Measurements from ENCODE around the gene RAD51AP1.

RAD51AP1 gene

DNA sequence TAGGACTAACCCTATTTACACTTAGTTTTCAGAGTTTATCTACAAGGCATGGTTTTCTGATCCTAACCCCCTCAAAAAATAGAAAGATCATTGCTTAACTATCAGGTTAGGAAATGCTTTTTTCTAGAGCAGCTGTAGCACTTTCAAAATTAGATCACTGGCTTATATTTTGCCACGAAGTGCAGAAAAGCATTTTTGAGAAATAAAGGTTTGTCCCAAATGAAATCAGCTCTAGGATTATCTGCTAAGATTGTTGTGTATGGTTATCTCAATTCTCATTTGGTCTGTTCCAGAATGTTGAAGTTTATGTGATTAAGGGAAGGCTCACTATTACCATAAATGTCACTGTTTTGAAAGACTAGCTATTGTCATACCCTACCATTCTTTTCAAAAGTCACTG is 13.5 kb downstream of the RAD51AP1 start:
- no peak for DNase-seq

DNA sequence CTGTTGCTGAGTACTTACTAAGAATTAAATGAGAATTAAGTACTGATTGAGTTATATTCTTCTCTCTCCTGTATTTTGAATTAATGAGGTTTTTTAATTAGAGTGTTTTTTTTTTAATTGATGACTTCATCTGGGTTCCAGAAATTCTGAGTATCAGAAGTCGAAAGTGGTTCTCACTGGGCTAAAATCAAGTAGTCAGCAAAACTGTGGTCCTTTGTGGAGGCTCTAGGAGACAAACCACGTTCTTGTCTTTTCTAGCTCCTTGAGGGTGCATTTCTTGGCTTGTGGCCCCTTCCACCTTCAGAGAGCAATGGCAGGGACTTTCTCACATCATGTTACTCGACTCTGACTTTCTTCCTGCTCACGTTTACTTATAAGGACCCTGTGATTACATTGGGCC is 15.3 kb downstream of the RAD51AP1 start:
- no peak for DNase-seq

DNA sequence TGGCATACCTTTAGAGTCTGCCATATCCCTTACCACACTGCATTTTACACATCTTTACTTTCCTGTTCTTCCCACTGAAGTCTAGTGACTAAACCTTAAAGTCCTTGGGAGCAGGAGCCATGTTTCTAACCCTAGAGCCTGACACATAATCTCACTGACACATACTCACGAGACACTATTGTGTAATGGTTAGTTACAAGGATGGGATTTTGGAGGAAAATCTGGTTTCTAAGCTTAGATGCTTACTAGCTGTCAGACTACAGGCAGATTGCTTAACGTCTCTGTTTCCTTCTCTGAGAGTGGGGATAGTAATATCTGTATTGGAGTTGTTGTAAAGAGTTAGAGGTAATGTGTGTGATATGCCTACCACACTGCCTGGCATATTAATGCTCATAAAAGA is 17.1 kb downstream of the RAD51AP1 start:
- no peak for DNase-seq

DNA sequence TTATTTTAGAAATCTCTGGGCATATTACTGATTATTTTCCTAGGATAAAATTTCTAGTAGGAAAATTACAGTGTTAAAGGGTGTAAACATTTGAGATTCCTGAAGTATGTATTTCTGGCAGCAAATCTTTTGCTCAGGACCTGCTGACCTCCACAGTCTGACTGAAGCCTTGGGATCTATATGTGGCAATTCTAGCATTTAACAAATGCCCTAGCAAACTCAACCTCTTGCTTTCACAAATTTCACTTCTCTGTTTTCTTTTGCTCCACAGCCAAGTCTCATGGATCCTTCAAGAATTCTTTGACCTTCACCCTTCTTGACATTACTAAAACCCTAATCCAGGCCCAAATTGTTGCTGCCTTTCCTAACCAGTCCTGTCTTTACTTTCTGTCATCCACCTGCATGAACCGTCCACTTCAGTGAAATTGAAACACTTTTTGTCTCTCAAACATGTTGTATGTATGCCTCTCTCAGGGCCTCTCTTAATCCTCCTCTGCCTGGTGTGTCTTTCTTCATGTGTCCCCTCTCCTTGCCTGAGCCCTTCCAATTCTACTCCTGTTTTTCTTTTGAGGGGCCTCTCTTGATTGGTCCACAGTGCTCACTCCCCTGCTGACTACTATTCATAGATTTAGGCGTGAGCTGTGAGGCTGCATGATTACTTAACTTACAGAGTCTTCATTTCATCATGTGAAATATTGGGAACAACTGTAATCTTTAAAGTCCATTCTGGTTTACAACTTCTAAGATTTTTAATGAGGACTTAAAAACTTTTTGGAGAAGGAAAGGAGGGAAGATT is 18.2 kb downstream of the RAD51AP1 start:
- no peak for DNase-seq

DNA sequence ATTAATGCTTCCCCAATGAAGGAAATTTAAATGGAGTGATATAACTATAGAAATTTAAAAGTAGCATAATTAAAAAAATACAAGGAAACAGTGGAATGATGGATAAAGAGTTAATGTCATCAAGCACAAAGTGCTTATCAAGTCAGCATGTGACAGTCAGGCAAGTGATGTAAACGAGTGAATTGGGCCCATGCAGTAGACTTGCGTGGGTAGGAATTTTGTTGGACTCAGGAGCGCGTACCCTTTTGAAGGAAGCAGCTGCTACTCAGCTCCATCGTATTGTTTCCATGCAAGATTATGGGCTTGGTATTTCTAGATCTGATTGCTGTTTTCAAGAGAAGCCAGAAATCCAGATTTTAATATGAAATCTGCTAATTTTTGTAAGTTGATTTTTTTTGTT is 18.9 kb downstream of the RAD51AP1 start:
- no peak for DNase-seq

DNA sequence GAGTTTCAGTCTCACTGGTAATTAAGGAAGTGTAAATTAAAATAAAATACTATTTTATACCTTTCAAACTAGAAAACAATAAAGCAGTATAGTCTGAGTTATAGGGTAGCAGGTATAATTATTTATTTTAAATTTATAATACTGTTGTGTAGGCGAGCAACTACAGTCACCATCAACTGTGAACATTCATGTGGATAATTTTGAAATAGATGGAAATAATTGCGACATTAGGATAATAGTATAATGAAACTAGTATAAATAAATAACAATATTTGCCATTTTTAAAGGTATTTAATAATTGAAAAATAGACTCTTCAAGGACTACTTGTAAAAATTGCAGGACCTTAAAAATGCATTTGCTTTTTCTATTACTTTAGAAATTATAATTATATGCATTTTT is 19.5 kb downstream of the RAD51AP1 start:
- no peak for DNase-seq

DNA sequence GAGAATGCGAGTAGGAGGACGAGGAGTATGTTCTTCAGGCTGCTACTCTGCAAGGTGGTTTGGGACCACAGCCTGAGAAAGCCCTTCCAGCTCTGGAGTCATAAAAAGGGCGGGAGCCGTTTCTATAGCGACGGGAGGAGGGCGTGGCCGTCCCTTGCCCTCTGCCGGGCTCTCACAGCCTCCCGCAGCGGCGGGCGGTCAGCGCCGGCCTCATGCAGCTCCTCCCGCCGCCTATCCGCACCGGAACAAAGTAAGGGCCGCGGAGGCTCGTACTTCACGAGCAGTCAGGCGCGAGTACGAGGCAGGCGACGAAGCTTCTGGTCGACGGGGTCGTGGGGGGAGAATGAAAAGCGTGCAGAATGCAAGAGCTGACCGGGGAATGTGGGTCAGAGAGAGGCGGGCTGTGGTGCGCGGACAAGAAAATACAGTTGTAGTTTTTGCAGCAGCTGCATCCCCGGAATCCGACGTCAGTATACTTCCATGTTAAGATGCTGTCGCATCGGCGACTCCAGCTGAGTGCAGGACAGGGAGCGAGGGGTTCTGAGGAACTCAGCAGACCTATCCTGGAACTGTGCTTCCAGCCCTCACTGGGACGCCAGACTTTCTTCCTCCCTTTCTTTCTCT is 23.5 kb downstream of the RAD51AP1 start, which contains the start of gene DYRK4:
DYRK4 (plus strand) TSS at position 175 of the 624 bp plus-strand sequence; CDS start at position 213, 38 bp downstream.
- DNase-seq, result no peak

DNA sequence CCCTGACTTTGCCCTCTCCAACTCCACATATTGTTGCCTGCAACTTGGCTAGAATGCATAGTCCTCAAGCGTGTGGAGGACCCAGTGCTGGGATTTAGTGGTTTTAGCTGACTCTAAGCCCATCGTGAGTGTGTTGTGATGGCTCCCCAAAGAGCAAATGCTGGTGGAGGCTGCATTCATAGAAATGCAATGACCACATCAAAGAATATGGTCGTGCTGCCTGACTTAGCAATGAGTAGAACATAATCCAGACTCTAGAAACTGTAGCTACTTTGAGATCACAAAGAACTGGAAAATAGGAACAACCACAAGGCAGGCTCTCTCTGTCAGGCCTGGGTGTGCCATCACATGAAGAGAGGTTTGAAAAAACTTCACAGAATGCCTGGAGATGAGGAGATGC is 24.6 kb downstream of the RAD51AP1 start:
- no peak for DNase-seq

DNA sequence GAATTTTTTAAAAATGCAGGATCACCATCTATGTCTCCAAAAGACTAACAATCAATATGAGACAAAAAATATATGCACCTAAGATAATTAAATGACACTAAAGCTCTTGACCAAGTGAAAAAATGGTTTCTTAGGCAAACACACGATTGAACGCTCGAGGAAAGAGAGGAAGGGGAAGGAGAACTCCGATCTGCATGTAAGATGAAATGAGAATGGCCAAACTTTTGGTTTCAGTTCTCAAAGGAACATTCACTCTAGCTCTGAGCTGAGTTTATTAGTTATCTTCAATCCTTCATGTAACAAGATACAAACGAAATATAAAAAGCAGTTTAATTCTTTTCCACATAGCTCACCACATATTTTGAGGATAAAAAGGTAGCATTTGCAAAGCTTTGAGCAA is 26.1 kb downstream of the RAD51AP1 start:
- DNase-seq, result no peak

DNA sequence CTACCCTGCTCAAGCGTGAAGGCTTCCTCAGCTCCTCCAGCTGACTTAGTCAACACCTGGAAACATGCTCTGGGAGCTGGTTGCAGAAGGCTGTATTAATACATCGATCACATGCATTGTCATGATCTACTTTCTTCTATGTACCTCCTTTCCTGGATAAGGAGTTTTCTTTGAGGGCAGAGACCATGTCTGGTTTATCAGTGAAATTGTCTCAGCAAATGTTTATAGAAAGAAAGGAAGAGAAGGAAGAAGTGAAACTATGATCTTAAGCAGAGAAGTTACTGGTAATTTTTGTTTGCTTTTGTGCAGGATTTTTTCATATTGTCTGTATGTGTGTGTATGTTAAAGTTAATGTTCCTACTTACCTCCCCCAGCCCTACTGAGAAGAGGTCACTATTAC is 27.8 kb downstream of the RAD51AP1 start:
- DNase-seq, result no peak

DNA sequence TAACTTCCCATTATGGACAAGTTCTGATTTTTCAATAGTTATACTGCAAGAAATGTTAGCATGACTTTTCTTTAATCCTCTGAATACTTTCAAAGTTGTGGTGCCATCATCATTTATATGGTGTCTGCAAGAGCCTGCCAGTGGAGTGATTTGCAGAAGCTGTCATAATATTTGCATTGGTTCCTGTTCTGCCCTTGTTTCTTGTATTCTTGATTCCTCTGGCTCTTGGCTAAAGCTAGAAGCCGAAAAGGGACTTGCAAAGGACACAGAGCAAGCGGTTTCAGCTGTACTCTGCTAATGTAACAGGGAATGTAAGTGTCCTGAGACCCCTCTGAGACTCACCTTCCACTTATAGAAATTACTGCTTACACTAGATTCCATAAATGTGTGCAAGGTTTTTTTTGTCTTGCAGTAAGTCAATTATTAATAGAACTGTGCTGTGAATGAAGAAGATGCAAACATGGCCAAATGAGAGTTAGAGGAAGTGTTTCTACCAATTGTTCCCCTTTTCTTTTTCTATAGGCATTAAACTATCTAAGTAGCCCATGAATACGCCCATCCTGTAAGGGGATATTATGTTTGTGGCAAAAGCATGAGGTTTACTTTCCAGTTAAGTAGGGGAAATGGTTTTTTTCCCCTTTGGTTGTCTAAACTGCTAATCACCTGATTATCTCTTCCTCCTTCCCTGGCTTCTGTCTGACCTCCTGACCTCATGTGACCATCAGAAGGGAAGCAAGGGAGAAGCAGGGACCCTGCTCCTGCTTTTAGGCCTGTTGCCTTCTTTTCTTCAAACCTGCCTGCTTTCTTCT is 28.6 kb downstream of the RAD51AP1 start:
- no peak for DNase-seq

DNA sequence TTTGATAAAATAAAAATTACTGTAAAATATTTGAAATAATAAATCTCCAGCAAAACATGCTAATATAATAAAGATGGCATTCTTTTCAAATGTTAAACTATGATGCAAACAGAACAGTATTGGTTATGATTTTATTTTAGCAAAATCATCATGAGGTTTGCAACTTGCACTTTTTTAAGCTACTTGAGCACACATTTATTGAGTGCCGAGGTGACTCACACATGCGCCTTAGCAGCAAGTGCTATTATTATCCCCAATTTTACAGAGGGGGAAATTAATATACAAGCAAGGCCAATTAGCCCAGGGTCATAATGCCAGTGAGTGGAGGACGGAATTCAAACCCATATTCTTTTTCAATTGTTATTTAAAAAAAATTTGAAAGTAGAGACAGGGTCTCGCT is 30.6 kb downstream of the RAD51AP1 start:
- no peak for DNase-seq

DNA sequence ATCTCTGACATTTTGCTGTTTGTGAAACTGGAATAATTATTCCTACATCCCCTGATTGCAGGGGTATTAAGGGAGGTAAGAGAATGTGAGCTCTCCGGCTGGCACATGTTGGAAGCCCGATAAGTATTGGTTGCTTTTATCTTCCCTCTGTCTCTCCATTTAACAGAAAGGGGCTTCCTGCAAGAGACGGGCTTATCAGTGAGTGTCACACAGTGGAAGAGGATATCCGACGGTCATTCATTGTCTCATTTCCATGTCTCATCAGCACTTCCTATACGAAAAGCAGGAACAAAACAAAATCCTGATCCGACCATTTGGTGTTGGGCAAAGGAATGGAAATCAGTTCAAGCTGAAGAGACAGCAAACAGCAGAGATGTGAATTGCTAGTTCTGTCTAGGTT is 34.0 kb downstream of the RAD51AP1 start:
- no peak for DNase-seq

DNA sequence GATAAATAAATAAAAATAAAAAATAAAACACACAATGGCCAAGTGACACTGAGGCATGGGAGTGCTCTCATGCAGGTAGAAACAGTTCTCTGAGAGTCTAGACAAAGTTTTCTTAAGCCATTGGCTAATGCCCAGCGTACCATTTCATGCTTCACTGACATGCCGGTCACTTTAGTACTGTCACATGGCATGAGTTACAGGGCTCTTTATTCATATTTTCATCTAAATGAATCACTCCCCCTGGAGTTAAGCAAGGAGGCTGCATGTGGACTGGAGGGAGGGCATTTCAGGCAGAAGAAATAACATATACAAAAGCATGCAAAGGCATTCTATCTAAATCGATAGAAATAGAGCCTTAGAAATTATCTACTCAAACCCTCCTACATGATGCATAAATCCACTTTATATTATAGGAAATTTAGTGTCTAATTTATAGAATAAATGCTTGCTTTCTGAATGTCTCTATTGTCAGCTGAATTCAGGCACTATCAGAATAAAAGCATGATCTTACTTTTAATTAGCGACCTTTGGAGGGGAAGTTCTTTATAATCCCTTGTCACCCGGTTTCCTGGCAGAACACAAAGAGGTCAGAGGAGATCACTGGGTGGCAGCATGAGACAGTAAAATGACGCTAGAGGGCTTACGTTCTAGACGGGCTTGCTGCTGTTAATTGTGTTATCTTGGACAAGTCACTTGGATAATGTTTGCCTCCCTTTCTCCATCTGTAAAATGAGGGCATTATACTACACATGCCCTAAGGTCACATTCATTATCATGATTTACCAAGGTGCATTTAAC is 40.8 kb downstream of the RAD51AP1 start:
- DNase-seq, result no peak

DNA sequence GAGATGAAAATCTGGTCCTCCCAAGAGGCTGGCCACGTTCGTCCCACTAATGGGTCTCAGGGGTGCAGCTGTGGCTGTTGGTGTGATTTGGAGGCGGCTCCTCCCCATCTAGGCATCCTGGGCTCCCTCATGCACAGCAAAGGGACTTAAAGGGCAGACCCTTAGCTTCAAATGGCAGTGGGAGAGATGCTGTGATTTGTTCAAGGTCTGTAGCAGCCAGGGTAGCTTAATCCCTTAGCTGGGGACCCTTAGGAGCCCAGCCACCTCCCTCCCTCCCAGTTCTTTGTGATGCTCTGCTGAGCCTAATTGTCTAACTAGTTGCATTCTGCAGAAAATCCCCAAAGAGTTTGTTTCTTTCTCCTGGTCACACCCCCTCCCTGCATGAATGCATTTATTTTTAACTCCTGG is 41.6 kb downstream of the RAD51AP1 start:
- no peak for DNase-seq

DNA sequence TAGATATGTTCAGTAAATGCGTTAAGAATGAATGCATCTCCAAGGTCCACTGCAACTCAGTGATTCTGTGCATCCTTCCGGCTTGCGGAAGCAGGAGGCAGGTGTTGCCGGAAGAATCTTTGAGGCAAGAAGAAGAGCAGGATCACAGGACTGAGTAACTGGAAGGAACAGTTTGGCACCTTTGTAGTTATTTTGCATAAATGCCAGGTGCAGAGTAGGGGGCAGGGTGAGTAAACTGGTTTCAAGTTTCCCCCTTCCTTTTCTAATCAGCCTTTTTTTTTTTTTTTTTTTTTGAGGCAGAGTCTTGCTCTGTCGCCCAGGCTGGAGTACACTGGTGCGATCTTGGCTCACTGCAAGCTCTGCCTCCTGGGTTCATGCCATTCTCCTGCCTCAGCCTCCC is 45.6 kb downstream of the RAD51AP1 start:
- DNase-seq, result no peak

DNA sequence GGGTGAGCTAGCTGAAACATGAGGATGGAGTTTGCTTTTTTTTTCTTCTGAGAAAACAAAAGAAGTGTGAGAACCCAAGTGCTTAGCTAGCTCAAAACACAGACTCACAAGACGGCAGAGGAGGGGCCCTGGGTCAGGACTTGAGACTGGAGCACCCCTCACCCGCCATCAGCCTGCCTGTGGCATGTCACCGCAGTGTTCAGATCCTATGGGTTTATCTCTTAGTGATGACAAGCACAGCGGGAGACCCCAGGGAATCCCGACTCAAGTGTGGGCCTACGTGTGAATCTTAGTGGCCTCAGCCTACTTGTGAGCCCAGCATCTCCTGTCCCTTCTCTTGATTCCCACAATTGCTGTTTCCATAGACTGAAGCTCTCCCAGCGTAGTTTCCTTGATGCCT is 46.2 kb downstream of the RAD51AP1 start:
- no peak for DNase-seq

DNA sequence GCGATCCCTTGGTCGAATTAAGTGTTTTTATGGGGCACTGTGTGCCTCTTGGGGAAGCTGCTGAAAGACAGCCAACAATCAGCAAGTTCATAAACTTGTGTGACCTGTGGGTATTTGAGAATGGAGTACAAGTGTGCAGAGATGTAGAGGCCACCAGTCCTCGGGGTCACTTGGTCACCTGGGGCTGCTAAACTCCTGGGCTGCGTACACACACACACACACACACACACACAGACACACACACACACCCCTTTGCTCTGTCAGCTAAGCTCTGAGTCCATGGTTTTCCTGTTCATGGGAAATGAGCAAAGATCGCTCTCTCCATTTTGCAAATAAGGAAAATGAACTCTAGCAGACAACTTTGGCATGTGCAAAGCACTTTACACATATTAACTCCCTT is 47.8 kb downstream of the RAD51AP1 start:
- DNase-seq, result no peak

DNA sequence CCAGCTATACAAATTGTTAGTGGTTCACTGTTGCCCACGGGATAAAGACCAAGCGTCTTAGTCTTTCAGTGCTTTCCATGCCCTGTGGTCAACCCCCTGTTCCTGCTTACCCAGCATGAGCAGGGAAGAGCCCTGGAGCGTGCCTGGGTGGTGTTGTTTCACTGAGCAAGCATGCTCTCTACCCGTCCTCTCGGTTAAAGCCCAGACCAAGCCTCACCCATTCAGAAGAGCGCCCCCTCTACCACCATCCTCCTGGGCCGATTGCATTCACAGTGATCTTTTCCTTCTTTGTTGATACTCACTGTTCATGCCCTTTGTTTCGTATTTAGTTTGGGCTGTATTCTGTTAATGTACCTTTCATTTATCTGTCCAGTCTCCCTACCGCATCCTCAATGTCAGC is 48.4 kb downstream of the RAD51AP1 start:
- no peak for DNase-seq

DNA sequence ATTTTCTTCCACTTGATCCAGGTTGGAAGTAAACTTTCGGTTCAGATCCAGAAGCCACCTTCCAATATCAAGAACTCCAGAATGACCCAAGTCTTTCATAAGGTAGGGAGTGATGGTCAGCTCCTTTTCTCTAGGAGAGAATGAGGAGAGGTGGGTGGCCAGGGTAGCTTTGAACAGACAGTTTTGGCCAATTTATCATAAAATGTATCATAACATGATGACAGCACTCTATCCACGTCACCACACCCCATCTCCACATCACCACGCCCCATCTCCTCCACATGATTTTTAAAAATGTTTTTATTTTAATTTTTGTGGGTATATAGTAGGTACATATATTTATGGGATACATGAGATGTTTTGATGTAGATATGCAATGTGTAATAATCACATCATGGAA is 50.2 kb downstream of the RAD51AP1 start:
- no peak for DNase-seq

DNA sequence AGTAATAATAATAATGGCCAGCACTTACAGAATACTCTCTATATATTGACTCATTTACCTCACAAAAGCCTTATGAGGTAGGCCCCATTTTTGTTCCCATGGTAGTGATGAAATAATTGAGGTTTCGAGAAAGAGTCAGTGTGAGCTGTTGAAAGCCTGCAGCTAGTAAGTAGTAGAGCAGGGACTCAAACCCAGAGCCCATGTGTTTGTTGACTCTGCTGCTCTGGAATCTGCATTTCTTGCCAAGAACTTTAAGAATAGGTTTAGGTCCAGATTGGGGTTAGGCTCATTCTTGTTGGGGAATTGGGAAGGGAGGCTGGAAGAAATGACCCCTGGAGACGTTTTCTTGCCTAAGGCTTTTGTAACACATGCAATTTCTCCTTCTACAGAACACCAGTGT is 51.3 kb downstream of the RAD51AP1 start:
- no peak for DNase-seq

DNA sequence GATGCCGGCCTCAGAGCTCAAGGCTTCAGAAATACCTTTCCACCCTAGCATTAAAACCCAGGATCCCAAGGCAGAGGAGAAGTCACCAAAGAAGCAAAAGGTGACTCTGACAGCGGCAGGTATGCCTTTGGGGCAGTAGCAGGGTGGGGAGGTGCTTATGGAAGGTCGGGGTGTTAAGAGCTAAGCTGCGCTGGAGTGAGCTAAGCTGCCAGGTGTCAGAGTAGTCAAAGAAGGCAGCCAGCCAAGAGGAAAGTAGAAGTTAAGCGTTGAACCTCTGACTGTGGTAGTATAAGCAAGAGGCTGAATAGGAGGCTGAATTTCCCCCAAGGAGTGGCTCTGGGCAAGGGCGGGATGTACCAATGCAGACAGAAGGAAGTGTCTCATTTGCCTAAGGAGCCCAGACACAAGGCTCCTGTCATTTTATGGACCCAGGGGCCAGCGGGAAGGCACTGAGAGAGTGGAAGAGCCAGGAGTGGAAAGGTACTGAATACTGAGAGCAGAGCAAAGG is 52.5 kb downstream of the RAD51AP1 start:
- DNase-seq, result no peak

DNA sequence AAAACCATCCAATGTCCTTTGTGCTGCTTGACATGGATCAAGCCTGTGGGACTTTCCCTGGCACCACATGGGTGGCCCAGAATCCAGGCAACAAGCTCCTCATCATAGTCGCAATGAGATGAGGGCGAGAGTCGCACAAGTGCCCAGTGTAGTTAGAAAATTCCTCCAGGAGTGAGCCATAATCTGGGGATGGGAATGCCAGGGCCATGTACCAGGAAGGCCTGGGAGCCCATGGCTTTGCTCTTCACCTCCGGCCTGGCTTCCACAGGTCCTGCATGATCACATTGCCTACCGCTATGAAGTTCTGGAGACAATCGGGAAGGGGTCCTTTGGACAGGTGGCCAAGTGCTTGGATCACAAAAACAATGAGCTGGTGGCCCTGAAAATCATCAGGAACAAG is 57.2 kb downstream of the RAD51AP1 start:
- DNase-seq, result no peak
